ENCODE results near the gene GABRB2.

DNA sequence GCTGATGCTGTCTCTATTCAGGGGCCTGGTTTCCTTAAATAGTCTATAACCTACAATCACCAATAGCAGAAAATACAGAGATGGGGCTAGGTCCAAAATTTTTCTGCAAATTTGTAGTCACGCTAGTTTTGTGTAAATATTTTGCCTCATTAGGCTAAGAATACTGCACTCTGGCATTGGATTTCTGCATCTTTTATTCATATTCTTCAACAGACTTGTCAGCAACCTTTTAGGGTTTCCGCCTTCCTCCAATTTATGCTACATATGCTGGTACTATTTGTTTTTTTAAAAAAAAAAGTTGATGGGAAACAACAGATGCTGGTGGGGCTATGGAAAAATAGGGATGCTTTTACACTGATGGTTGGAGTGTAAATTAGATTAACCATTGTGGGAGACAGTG, 202.3 kb downstream of the GABRB2 start:
- TF ChIP-seq, protein P1, sequence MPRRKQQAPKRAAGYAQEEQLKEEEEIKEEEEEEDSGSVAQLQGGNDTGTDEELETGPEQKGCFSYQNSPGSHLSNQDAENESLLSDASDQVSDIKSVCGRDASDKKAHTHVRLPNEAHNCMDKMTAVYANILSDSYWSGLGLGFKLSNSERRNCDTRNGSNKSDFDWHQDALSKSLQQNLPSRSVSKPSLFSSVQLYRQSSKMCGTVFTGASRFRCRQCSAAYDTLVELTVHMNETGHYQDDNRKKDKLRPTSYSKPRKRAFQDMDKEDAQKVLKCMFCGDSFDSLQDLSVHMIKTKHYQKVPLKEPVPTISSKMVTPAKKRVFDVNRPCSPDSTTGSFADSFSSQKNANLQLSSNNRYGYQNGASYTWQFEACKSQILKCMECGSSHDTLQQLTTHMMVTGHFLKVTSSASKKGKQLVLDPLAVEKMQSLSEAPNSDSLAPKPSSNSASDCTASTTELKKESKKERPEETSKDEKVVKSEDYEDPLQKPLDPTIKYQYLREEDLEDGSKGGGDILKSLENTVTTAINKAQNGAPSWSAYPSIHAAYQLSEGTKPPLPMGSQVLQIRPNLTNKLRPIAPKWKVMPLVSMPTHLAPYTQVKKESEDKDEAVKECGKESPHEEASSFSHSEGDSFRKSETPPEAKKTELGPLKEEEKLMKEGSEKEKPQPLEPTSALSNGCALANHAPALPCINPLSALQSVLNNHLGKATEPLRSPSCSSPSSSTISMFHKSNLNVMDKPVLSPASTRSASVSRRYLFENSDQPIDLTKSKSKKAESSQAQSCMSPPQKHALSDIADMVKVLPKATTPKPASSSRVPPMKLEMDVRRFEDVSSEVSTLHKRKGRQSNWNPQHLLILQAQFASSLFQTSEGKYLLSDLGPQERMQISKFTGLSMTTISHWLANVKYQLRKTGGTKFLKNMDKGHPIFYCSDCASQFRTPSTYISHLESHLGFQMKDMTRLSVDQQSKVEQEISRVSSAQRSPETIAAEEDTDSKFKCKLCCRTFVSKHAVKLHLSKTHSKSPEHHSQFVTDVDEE (CRISPR knock-in tag; IDR thresholded peaks at IDR 0.05): no peak
- TF ChIP-seq ISL1 (CRISPR knock-in tag; IDR thresholded peaks at IDR 0.05) (no peak), CSDC2 (CRISPR knock-in tag; IDR thresholded peaks at IDR 0.05) (no peak), ZFP3 (CRISPR knock-in tag; IDR thresholded peaks at IDR 0.05) (no peak), GLIS3 (CRISPR knock-in tag; IDR thresholded peaks at IDR 0.05) (no peak)
- TF ChIP-seq, protein P2, sequence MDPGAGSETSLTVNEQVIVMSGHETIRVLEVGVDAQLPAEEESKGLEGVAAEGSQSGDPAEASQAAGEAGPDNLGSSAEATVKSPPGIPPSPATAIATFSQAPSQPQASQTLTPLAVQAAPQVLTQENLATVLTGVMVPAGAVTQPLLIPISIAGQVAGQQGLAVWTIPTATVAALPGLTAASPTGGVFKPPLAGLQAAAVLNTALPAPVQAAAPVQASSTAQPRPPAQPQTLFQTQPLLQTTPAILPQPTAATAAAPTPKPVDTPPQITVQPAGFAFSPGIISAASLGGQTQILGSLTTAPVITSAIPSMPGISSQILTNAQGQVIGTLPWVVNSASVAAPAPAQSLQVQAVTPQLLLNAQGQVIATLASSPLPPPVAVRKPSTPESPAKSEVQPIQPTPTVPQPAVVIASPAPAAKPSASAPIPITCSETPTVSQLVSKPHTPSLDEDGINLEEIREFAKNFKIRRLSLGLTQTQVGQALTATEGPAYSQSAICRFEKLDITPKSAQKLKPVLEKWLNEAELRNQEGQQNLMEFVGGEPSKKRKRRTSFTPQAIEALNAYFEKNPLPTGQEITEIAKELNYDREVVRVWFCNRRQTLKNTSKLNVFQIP (CRISPR knock-in tag; IDR thresholded peaks at IDR 0.05; ENCODE audit: borderline replicate concordance, low read depth): no peak
